IMR-90 (cell line): ENCODE data around the gene MICU1. TPM values are rescaled to one million over a fixed set of nuclear protein-coding genes. Genes with fewer than 3 reads are reported as not detected.
"Not testable (repeated sequence)": the region's sequence is repeated elsewhere in the genome, so short reads cannot be mapped to it uniquely, and the experiment has no call there.

ENCODE experiments used
- ATAC-seq: fragments of 200-7000 bp; cut with Tn5 transposase; 2 replicates; pipeline ENCODE4 v1.9.1; 2020; ENCODE audit warnings: low read depth, mild to moderate bottlenecking, moderate library complexity
- BruUV-seq: library from RNA; stranded (reverse); fragments of 400-500 nt; replicated peaks from 2 replicates; lab custom pipeline; 2021; lab: Mats Ljungman, UMichigan
- CTCF ChIA-PET: fragments of 300-600 bp; formaldehyde crosslinking; extraction: SDS; loops from one replicate; lab custom pipeline; 2021; ENCODE audit warnings: antibody characterized with exemption; lab: Yijun Ruan, JAX
- POLR2A ChIA-PET: fragments of 300-600 bp; sonication (Branson Sonifier 250); formaldehyde crosslinking; loops from one replicate; lab custom pipeline; 2022; ENCODE audit warnings: antibody characterized with exemption; ENCODE audit not compliant: unreplicated experiment; lab: Charles Lee
- DNase-seq: peaks from one replicate; pipeline ENCODE4 v3.0.0; 2013
- H2AFZ ChIP-seq: replicated peaks from 2 replicates; pipeline ENCODE3; 2013; ENCODE audit warnings: low read length, mild to moderate bottlenecking; ENCODE audit not compliant: poor library complexity
- H2AK5ac ChIP-seq: 2 replicates; pipeline ENCODE4 v1.6.1; 2013; ENCODE audit warnings: low read depth, low read length, inconsistent platforms
- H2AK9ac ChIP-seq: replicated peaks from 2 replicates; pipeline ENCODE3; 2013; ENCODE audit warnings: mild to moderate bottlenecking, low read depth, low read length, moderate library complexity; ENCODE audit not compliant: poor library complexity
- H2BK120ac ChIP-seq: 2 replicates; pipeline ENCODE4 v1.6.1; 2013; ENCODE audit warnings: low read depth, low read length, inconsistent platforms
- H2BK15ac ChIP-seq: 3 replicates; pipeline ENCODE4 v1.6.1; 2013; ENCODE audit warnings: low read depth, low read length, inconsistent platforms
- H2BK20ac ChIP-seq: 2 replicates; pipeline ENCODE4 v1.6.1; 2013; ENCODE audit warnings: low read depth, mild to moderate bottlenecking, inconsistent platforms, low read length, moderate library complexity
- H2BK5ac ChIP-seq: 2 replicates; pipeline ENCODE4 v1.6.1; 2013; ENCODE audit warnings: mild to moderate bottlenecking, low read depth, low read length, inconsistent platforms; ENCODE audit not compliant: poor library complexity, severe bottlenecking
- H3K14ac ChIP-seq: replicated peaks from 2 replicates; pipeline ENCODE4 v1.6.1; 2013; ENCODE audit warnings: low read depth, low read length, inconsistent platforms
- H3K18ac ChIP-seq: 2 replicates; pipeline ENCODE4 v1.6.1; 2013; ENCODE audit warnings: low read depth, low read length, control low read depth
- H3K23ac ChIP-seq: 2 replicates; pipeline ENCODE4 v1.6.1; 2013; ENCODE audit warnings: low read depth, low read length, inconsistent platforms
- H3K27ac ChIP-seq: 2 replicates; pipeline ENCODE4 v1.5.1; 2013; ENCODE audit warnings: mild to moderate bottlenecking, control low read depth, low read length; ENCODE audit not compliant: insufficient read depth
- H3K27me3 ChIP-seq: 2 replicates; pipeline ENCODE4 v1.6.1; 2013; ENCODE audit warnings: low read length; ENCODE audit not compliant: control insufficient read depth, insufficient read depth
- H3K36me3 ChIP-seq: 2 replicates; pipeline ENCODE4 v1.6.1; 2013; ENCODE audit warnings: low read length, mixed read lengths; ENCODE audit not compliant: control insufficient read depth, insufficient read depth
- H3K4ac ChIP-seq: 2 replicates; pipeline ENCODE4 v1.6.1; 2013; ENCODE audit warnings: low read depth, low read length, inconsistent platforms
- H3K4me1 ChIP-seq: 2 replicates; pipeline ENCODE4 v1.6.1; 2013; ENCODE audit warnings: low read length, mixed read lengths; ENCODE audit not compliant: control insufficient read depth, insufficient read depth
- H3K4me2 ChIP-seq: 2 replicates; pipeline ENCODE4 v1.6.1; 2013; ENCODE audit warnings: low read depth, mild to moderate bottlenecking, control low read depth, low read length, moderate library complexity
- H3K4me3 ChIP-seq: 2 replicates; pipeline ENCODE4 v1.5.1; 2013; ENCODE audit warnings: low read depth, mild to moderate bottlenecking, control low read depth, low read length, moderate library complexity; ENCODE audit not compliant: insufficient read depth
- H3K56ac ChIP-seq: 2 replicates; pipeline ENCODE4 v1.6.1; 2013; ENCODE audit warnings: low read length, inconsistent platforms; ENCODE audit not compliant: insufficient read depth; ENCODE audit errors: extremely low read depth
- H3K79me1 ChIP-seq, 2 experiments: 2 replicates each; pipeline ENCODE4 v1.6.1; 2013; ENCODE audit warnings: low read length in 2 of 2, inconsistent platforms in 1 of 2, low read depth in 1 of 2
- H3K9ac ChIP-seq: 2 replicates; pipeline ENCODE4 v1.6.1; 2013; ENCODE audit warnings: low read depth, low read length, control low read depth
- H3K9me1 ChIP-seq: 2 replicates; pipeline ENCODE4 v1.6.1; 2013; ENCODE audit warnings: low read length, inconsistent platforms; ENCODE audit not compliant: insufficient read depth
- H3K9me3 ChIP-seq: 2 replicates; pipeline ENCODE4 v1.6.1; 2013; ENCODE audit warnings: low read length; ENCODE audit not compliant: control insufficient read depth, insufficient read depth
- H4K20me1 ChIP-seq: 2 replicates; pipeline ENCODE4 v1.6.1; 2013; ENCODE audit warnings: low read length, inconsistent platforms; ENCODE audit not compliant: insufficient read depth
- H4K5ac ChIP-seq: 2 replicates; pipeline ENCODE4 v1.6.1; 2013; ENCODE audit warnings: mild to moderate bottlenecking, low read depth, low read length, control low read depth
- H4K8ac ChIP-seq, 2 experiments: 2 replicates each; pipeline ENCODE4 v1.6.1; 2013; ENCODE audit warnings: low read depth in 2 of 2, low read length in 2 of 2, control low read depth in 1 of 2, inconsistent platforms in 1 of 2
- H4K91ac ChIP-seq: 2 replicates; pipeline ENCODE4 v1.6.1; 2013; ENCODE audit warnings: low read depth, low read length, inconsistent platforms; ENCODE audit not compliant: insufficient read depth
- WGBS, 2 experiments: methylation state at CpG; one replicate each; pipeline versions ENCODE4 v1.1.5 to v1.1.7; 2013; ENCODE audit warnings: missing lambda C conversion rate in 2 of 2; ENCODE audit not compliant: insufficient read length in 1 of 2; ENCODE audit errors: extremely low coverage in 2 of 2; 5-methylcytosine and 5-hydroxymethylcytosine counted together
- dilution Hi-C: fragments of 300-500 bp; cut with HindIII; formaldehyde crosslinking; loops from one replicate; pipeline ENCODE4 v1.14.3; 2018; ENCODE audit warnings: low sequenced_read_pairs; ENCODE audit not compliant: unreplicated experiment
- in situ Hi-C: fragments of 300-500 bp; cut with MboI; formaldehyde crosslinking; loops from 3 replicates; pipeline ENCODE4 v1.14.3; 2019; ENCODE audit warnings: low sequenced_read_pairs, inconsistent platforms, mixed read lengths
- intact Hi-C: fragments of 100-400 bp; cut with micrococcal nuclease; formaldehyde crosslinking; loops from 2 replicates; pipeline ENCODE4 v1.10.0; 2022
- polyA plus RNA-seq, 3 experiments: library from polyadenylated mRNA; depleted of rRNA; stranded (reverse); fragments of >200 nt; gene quantifications; 2 replicates each; pipeline ENCODE4 v1.2.3, GENCODE V29; 2012; ENCODE audit warnings: low replicate concordance in 1 of 3
- total RNA-seq: library from RNA; depleted of rRNA; stranded (reverse); fragments of >200 nt; gene quantifications from 2 replicates; pipeline ENCODE4 v1.2.3, GENCODE V29; 2012

MICU1 gene
- total and polyA plus RNA-seq, 2 of the 4 experiments (the other 2 are of a cell fraction), result 43.6 to 44.7 TPM

GRCh38 chr10:72346117-72346516 is 279.8 kb downstream of the MICU1 start:
- ATAC-seq, H3K4me3 ChIP-seq, dilution Hi-C loops, H2BK20ac ChIP-seq, H2AFZ ChIP-seq, H4K20me1 ChIP-seq, H3K18ac ChIP-seq, H3K9me3 ChIP-seq, BruUV-seq, H4K91ac ChIP-seq, POLR2A ChIA-PET, CTCF ChIA-PET, H4K8ac ChIP-seq, H2BK120ac ChIP-seq, H3K14ac ChIP-seq, H3K4ac ChIP-seq, H3K9me1 ChIP-seq, H2AK5ac ChIP-seq, H4K5ac ChIP-seq, H3K4me2 ChIP-seq, H2AK9ac ChIP-seq, H2BK15ac ChIP-seq, H3K27ac ChIP-seq, intact Hi-C loops, H3K4me1 ChIP-seq, H2BK5ac ChIP-seq, H3K23ac ChIP-seq, H3K56ac ChIP-seq, DNase-seq, H3K9ac ChIP-seq, in situ Hi-C loops, H3K27me3 ChIP-seq: not testable (repeated sequence)
- 100% methylated on average over 1 of the region's 7 CpGs; no CpG with 5 or more reads in 1 of the 2 experiments for WGBS, 2 experiments
- Histone ChIP-seq H3K36me3 (peaks cover 41% of the 10 kb centered on the region), H3K79me1 (peaks cover 19 to 48% of the 10 kb centered on the region in 2 experiments)
